ENCODE measurements around the gene EYS.

Gene EYS

DNA sequence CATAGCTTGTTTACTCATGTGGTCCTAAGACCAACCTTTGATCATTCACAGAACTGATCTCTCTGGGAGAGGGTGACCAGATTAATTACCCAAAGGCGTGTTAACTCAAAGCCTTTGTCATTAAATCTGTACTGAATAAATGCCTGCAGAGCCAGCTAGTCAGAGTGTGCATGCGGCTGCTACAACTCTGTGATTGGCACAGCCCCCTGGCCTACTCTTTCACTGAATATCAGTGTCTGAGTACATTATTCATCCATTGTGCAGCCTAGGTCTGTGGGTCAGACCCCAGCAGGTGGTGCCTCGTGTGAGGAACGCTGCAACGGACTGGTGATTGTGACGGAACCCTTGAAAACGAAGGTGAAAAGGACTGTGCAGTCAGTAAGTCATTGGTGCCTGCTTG is 1407.8 kb downstream of the EYS start:
- H3K4me3 ChIP-seq (ENCODE audit: low read depth, low read length), result no peak overlapping the region
- in situ Hi-C loops (cut with HindIII; ENCODE audit: low sequenced_read_pairs), result no loop called here
- TF ChIP-seq, protein P1, sequence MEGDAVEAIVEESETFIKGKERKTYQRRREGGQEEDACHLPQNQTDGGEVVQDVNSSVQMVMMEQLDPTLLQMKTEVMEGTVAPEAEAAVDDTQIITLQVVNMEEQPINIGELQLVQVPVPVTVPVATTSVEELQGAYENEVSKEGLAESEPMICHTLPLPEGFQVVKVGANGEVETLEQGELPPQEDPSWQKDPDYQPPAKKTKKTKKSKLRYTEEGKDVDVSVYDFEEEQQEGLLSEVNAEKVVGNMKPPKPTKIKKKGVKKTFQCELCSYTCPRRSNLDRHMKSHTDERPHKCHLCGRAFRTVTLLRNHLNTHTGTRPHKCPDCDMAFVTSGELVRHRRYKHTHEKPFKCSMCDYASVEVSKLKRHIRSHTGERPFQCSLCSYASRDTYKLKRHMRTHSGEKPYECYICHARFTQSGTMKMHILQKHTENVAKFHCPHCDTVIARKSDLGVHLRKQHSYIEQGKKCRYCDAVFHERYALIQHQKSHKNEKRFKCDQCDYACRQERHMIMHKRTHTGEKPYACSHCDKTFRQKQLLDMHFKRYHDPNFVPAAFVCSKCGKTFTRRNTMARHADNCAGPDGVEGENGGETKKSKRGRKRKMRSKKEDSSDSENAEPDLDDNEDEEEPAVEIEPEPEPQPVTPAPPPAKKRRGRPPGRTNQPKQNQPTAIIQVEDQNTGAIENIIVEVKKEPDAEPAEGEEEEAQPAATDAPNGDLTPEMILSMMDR (IDR thresholded peaks at IDR 0.05; ENCODE audit: low read depth, low read length), result no peak
- DNase-seq (ENCODE audit: low read depth, low spot score), result no peak

DNA sequence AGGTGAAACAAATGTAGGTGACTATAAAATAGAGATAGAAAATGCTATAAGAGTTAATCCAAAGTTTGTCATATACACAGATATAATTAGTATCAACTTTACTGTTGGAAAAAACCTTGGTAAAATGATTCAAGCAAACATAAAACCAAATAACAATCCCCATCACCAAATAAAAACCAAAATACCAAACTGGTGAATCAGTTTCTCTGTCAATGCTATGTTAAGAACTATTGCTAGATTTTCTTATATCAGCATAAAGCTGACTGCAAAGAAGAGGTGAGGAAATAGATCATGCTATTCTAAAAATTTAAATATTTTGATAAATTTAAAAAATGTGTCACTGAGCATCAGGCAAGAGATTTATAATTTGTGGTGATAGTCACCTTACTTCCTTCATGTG is 1413.0 kb downstream of the EYS start:
- TF ChIP-seq, protein P1 (IDR thresholded peaks at IDR 0.05; ENCODE audit: low read depth, low read length), result no peak
- in situ Hi-C loops (cut with HindIII; ENCODE audit: low sequenced_read_pairs), result no loop called here
- no peak overlapping the region for H3K4me3 ChIP-seq (ENCODE audit: low read depth, low read length)
- no peak for DNase-seq (ENCODE audit: low read depth, low spot score)

DNA sequence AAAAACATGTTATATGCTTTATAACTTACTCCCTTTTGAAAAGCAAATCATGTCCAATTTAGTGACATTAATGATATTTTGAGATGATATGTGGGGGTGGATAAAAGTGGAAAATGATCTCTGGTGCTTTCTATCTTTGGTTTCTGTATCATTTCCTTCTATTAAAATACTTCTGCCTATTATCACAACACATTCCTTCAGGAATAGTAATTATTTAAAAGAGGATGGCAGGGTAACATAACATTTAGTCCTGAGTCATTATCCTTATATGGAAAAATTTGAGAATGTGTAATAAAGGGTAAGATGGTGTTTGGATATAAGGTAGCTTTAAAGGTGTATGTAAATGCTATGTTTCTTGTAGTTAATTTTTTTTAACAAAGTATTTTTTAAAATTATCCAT is 1413.7 kb downstream of the EYS start:
- TF ChIP-seq, protein P1 (IDR thresholded peaks at IDR 0.05; ENCODE audit: low read depth, low read length), result no peak
- no peak overlapping the region for H3K4me3 ChIP-seq (ENCODE audit: low read depth, low read length)
- DNase-seq (ENCODE audit: low read depth, low spot score), result peak; percentile 6
- in situ Hi-C loops (cut with HindIII; ENCODE audit: low sequenced_read_pairs), result no loop called here

DNA sequence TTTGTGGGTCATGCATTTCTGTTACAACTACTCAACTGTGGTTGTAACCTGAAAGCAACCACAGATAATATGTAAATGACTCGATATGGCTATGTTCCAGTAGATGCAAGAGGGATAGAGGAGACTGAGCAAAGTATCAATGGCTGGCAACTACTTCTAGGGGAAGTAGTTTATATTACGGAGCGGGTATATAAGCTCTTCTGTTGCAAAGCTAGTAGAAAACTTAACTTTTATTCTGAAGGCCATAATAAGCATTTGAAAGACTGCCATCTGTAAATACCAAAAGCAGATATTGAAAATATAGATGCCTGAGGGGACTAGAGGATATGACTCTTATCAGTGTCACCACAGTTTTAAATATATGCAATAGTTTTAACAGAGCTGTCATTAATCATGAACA is 1416.2 kb downstream of the EYS start:
- in situ Hi-C loops (cut with HindIII; ENCODE audit: low sequenced_read_pairs), result no loop called here
- no peak for DNase-seq (ENCODE audit: low read depth, low spot score)
- H3K4me3 ChIP-seq (ENCODE audit: low read depth, low read length), result no peak overlapping the region
- TF ChIP-seq, protein P1 (IDR thresholded peaks at IDR 0.05; ENCODE audit: low read depth, low read length), result no peak

DNA sequence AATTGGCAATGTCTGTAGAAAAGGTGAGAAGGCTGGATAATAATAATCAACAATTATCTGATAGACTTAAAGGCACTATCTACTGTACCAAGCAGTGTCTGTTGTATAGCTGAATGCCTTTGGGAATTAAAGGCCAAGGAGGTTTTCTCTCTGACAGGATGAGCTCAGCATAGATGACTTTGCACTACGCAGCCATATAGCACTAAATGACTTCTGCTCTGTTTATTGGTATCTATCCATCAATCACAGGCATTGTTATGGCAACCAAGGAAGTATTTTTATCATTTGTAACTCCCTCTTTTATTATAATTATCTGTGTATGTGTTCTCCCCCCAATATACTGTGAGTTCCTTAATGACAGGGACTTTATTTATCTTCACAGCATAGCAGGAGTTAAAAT is 1417.1 kb downstream of the EYS start:
- no peak for DNase-seq (ENCODE audit: low read depth, low spot score)
- no peak overlapping the region for H3K4me3 ChIP-seq (ENCODE audit: low read depth, low read length)
- TF ChIP-seq, protein P1 (IDR thresholded peaks at IDR 0.05; ENCODE audit: low read depth, low read length), result no peak
- in situ Hi-C loops (cut with HindIII; ENCODE audit: low sequenced_read_pairs), result no loop called here

DNA sequence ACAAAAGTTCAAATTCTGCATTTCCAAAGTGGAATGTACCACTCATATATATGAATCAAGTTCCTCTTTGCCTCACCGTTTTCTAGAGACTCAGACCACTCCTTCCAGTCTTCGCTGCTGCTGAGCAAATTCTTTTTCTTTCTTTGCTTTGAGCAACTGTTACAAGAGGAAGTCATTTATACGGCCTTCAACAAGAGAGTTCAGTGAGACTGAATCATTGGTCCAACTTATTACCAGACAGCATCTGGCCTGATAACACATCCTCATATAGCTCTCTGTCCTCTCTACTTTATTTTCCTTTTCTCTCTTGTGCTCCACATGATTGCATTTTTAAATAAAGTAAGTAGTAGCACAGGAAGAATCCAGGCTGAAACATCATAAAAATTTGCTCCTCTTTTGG is 1418.7 kb downstream of the EYS start:
- no peak overlapping the region for H3K4me3 ChIP-seq (ENCODE audit: low read depth, low read length)
- TF ChIP-seq, protein P1 (IDR thresholded peaks at IDR 0.05; ENCODE audit: low read depth, low read length), result no peak
- no peak for DNase-seq (ENCODE audit: low read depth, low spot score)
- in situ Hi-C loops (cut with HindIII; ENCODE audit: low sequenced_read_pairs), result no loop called here

DNA sequence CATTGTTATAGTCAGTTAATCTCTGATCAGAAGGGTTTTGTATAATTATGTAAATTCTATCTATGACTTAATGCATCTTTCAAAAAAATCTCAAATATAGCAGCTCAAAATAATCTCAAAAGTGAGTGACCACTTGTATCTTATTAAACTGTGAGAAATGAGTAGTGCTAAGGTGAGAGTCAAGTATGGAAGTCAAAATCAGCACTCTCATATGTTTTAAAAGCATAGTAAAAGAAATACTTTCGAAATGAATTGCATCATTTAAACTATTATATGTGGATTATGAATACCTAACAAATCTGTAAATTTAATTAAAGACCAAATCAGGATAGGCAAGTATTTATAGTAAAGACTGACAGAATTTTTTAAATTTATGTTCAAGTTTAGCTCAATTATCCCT is 1425.9 kb downstream of the EYS start:
- TF ChIP-seq, protein P1 (IDR thresholded peaks at IDR 0.05; ENCODE audit: low read depth, low read length), result no peak
- no peak overlapping the region for H3K4me3 ChIP-seq (ENCODE audit: low read depth, low read length)
- in situ Hi-C loops (cut with HindIII; ENCODE audit: low sequenced_read_pairs), result no loop called here
- DNase-seq (ENCODE audit: low read depth, low spot score), result no peak
